NCI-H748 (cell line): Measurements from ENCODE around the gene MS4A7.
"Not testable (repeated sequence)": the region's sequence is repeated elsewhere in the genome, so short reads cannot be mapped to it uniquely, and the experiment has no call there.

Source experiments
- DNase-seq: peaks from one replicate; lab custom pipeline; 2025; ENCODE audit not compliant: unreplicated experiment; lab: John Stamatoyannopoulos, UW

Gene MS4A7

DNA sequence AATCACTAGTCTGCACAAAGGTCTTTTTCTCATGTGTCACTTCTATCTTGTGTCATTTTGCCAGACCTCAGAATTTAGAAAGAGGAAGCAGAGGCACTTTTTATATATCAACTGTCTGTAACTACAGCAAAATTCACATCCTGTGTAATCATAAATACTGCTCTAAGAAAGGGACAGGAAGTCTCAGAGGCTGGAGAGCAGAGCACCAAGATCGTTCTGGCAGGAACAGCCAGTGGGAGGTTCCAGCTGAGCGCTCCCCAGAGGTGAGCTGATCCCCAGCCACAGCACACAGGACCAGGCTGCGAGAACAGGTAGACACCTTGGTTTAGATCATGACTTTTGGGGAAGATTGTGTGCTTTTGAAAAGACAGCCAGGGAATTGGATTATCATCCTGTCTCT, at the start of gene MS4A7:
Gene MS4A7, plus strand, starts transcription at position 179 of the 400 bp plus-strand sequence. CDS start 4,610 bp downstream, outside the sequence.
- DNase-seq, result no peak

GRCh38 chr11:60332846-60333245, 45.5 kb upstream of the MS4A7 start:
- no peak for DNase-seq

DNA sequence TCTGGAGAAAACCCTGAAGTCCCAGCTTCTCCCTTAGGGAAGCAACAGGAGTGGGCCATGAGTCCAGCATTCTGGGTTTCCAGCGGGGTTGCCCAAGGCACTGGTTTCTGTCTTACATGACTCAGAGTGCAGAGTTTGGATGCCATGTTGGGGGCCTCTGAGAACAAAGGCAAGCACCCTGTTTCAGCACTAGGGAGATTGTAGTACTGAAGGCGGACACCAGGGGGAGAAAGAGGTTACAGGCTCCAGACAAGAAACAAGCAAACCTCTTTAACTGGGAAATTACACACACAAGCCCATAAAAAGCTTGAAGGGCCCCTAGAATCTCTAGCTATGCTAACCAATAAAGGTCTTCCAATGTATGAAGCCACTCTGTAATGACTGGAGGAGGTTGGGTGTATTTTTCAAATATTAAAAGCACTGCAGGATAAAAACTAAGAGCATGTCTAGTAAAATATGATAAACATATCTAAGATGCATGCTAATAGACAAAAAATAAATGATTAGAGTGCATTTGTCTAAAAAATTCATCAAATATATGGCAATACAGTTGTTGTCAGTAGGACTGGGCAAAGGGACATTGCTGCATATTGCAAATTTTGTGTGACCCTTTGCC, 44.2 kb upstream of the MS4A7 start:
- peak; percentile 71 for DNase-seq

DNA sequence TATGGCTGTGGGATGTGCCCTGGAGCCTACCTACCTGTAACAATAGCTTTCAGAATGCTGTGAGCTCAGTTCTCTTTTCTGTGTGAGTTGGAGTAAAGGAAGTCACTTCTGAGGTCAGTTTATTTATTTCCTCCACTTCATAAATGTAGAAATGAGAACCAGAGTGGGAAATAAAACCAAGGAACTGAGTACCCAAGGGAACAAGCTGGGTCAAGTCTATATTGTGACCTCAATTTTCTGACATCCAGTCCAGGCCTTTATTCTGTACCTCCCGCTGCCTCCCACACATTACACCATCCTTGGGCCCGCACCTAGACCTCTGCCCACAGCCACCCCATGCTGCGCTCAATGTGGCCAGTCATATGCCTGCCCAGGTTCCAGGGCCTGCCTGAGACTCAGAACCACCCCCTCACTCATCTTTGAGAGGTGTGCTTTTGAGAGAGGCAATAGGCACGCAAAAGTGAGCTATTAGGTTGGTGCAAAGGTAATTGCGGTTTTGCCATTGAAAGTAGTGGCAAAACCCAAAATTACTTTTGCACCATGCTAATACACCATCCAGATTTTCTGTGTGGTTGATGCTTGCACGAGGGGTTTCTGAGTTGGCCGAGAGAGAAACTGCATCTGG, 41.5 kb upstream of the MS4A7 start:
- DNase-seq, result no peak

DNA sequence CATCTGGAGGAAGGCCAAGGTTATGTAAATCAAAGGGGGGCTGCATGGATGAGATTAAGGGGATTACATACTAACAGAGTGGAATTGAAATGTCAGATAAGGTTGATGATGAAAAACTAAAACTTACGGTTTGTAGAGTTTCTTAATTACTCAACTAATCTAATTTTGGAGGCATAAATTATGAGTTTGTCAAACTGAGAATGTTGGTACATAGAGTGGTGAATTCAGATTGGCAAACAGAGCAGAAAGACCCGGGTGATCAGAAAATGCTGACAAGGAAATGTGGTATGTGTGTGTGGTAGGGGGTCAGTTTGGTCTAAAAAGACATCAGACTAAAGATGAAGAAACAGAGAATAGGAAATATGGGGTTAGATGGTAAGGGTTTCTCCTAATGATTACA, 40.3 kb upstream of the MS4A7 start:
- DNase-seq, result no peak

GRCh38 chr11:60339356-60339755, 39.0 kb upstream of the MS4A7 start:
- no peak for DNase-seq

DNA sequence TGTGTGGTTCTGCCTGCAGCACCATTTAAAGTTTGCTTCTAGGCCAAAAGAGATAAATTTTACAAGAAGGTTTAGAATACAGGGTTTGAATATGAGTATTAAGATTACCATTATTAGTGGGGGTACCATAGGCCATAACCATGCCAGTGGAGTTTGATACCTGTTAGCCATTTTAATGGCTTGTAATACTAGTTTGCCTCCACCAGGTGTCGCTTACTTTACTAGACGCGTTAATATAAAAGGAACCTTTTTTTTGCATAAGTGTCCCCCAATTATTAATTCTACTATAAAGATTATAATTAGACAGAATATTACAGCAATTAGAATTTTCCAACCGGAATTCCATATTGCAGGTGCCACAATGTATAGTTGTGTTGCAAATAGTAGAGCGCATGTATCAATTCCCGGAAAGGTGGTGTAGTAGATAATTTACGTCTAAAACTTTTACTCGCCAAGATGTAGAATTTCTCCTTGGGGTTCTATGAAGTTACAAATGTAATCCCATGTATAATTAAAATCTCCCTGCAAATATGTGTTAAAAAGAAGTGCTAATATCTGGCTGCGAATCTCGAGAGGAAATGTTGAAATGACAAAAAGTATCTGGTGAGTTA, 35.1 kb upstream of the MS4A7 start:
- DNase-seq, result peak; percentile 51

GRCh38 chr11:60344146-60344545, 34.2 kb upstream of the MS4A7 start:
- DNase-seq, result no peak

DNA sequence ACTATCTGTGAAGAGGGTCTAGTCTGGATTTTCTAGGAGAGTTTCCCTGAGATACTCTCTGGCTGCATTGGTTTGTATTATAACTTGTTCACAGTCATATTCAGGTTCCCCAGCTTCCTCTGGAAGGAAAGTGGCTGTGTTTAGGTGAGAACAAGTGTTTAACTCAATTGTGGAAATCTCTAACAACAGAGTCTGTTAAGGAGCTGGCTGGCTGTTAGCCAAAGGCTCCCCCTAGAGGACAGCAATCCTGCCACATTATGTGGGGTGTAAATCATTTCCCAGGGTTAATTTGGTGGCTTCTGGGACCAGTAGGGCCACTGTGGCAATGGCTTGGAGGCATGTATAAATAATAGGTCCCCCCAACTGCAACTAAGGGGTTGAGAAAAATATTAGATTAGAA, 32.8 kb upstream of the MS4A7 start:
- peak; percentile 57 for DNase-seq

- no peak for DNase-seq
Measured at GRCh38 chr11:60347084-60347797, 31.1 kb upstream of the MS4A7 start.

GRCh38 chr11:60348116-60348515, 30.2 kb upstream of the MS4A7 start:
- peak; percentile 31 for DNase-seq

DNA sequence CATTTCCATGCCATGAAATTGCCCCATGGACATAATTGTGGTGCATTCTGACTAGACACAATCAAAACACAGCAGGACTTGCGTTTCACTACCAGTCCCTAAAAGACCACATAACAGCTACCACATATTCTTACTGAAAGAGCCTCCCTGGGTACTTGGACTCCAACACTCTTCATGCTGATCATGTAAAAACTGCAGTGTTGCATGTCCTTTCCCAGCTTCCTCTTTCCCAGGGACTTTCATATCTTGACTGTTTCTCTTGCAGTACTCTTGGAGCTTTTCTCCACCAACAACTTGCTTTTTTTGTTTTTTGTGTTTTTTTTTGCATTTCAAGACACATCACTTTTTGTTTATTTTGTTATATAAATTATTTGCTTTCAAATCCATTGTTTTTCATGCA, 28.3 kb upstream of the MS4A7 start:
- no peak for DNase-seq

DNA sequence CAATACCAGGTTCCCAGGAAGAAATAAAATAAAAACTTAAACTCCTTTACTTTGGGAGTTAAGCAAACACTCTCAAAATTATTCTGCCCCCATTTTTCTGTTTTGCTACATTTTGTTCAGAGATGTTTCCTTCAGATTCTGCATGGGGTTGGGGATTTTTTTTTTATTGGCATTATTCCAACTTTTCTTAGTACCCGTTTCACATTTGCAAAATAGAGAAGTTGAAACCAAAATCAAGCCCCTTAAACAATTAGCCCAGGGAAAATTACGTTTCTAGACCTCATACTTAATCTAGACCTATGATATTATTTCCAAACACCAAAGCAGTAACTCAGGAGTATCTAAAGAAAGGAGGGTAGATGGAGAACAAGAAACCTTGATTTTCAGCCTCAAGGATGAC, 20.6 kb upstream of the MS4A7 start:
- DNase-seq, result no peak

- peak; percentile 14 for DNase-seq
Measured at GRCh38 chr11:60360621-60361020, 17.7 kb upstream of the MS4A7 start.

GRCh38 chr11:60362241-60362640, 16.1 kb upstream of the MS4A7 start:
- no peak for DNase-seq

GRCh38 chr11:60363542-60364470, 14.5 kb upstream of the MS4A7 start:
- DNase-seq, result peak; percentile 95

GRCh38 chr11:60366262-60366904, 11.9 kb upstream of the MS4A7 start:
- not testable (repeated sequence) for DNase-seq

DNA sequence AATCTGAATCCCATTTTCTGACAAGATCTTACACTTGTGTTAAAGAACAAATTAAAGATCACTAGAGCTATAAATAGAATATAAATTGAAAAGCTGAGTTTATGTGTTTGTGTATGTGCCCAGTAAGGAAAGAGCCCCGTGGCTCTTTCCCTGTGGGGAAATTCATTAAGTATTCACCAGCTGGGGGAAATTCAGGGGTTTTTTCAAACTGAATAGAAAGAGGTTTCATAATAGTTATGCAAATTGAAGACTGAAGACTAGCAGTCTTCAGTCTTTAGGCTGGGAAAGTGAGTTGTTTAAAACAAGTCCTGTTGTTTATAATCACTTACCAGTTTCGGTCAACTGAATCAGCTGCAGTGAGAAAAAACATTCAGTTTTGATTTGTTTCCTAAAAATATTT, 11.3 kb upstream of the MS4A7 start:
- DNase-seq, result peak; percentile 7

DNA sequence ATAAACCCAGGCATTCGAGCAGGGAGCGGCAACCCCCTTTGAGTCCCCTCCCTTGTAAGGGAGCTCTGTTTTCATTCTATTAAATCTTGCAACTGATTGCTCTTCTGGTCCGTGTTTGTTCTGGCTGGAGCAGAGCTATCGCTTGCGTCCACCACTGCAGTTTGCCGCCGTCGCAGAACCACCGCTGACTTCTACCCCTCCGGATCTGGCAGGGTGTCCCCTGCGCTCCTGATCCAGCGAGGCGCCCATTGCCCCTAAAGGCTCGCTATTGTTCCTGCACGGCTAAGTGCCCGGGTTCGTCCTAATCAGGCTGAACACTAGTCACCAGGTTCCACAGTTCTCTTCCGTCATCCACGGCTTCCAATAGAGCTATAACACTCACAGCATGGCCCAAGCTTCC, 10.4 kb upstream of the MS4A7 start:
- no peak for DNase-seq

DNA sequence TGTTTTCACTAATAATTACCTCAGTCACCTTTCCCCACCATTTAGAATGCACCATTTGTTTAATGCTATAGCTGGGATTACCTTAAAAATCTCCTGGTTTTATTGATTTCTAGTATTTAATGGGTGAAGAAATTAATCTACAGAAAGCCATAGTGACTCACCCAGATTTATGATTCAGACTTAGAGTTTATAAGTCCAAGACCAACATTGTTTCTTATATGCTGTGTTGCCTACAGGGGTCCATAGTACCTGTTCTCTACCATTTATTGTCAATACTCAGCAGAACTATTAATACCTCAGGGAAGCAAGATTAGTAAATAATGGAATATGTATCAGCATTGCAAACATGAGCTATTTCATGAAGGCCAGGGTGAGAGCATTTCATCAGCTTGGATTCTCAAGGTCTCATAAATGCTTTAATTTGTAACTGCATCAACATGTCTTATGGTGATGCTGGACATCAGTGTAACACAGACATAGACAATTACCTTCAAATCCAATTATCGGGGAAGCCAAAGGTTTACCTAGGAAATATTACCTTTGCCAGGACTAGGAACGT, 8.0 kb upstream of the MS4A7 start:
- no peak for DNase-seq
